ENCODE measurements around the gene KCNMB2.
"Not testable (repeated sequence)": the region's sequence is repeated elsewhere in the genome, so short reads cannot be mapped to it uniquely, and the experiment has no call there.

Gene KCNMB2

DNA sequence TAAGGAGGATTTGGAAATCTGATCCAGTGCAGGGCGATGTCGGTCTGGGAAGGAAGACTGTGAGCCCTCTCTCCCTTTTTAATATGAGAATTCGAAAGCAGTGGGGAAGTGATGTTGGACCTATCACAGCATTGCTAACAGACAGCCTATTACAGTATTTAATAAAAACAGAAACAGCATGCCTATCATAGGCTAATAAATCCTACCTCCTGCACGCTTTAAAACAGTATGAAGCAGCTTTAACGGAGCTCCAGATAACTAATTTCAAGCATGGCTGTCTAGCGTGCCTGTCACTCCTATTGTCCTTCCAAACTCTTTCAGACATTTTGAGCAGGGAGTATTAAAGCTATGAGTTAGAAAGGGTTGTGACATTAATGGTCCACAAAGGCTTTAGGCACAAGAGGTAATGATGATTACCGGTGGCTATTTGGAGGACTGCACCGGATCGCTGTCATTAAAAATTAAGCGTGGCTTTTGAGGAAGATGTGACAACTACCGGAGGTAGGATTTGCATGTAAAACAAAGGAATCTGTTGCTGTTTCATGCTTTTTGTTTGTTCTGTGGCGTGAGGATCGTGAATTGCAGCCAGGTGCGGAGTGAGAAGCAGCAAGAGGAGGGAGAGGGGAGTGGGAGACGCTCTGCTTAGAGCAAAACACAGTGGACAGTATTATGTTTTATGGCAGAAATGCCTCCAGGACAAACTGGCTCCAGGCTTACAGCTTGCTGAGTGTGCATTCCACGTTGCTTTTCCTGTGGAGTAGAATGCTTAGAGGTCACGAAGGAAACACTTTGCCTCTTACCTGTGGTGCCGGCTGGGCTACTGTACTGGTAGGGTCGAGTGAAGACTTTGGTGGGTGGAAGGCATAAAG lies at the start of gene KCNMB2:
Gene KCNMB2, plus strand, starts transcription at position 226 of the 869 bp plus-strand sequence.
- DNase-seq (ENCODE audit: low read depth), result no peak

DNA sequence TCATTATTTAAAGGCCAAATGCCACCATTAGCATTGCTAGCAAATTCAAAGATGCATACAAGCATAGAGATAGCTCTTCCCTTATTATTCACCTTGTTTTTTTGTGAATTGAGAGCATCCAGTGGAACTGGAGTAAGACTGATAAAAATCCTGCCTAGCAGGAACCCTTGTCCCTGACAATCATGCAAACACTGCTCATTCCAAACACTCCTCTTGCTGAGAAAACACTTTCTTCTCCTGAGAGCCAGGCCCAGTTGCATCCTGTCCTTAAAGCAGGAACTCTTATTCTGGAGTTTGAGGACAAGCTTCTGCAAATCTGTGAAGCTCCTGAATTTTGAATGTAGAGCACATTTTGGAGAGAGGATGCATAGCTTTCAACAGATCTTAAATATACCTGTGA lies 49.3 kb upstream of the KCNMB2 start:
- DNase-seq (ENCODE audit: low read depth), result no peak

DNA sequence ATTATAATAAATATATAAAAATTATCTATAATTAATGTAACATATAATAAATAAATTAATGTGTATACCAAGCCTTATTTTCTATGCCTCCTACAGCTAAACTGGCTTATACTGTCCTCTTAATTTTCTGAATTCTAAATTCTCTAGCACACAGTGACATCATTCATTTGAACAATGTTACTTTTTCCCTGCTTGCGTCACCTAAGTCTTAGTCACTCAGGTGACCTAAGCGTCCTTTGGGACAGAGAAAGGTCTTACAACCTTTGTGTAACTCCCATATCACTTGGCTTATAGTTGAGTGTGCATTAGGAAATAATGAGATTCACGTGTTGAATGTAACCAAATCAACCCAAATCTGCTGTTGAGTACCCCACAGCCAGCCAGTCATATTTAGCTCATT lies 48.5 kb upstream of the KCNMB2 start:
- DNase-seq (ENCODE audit: low read depth), result no peak

DNA sequence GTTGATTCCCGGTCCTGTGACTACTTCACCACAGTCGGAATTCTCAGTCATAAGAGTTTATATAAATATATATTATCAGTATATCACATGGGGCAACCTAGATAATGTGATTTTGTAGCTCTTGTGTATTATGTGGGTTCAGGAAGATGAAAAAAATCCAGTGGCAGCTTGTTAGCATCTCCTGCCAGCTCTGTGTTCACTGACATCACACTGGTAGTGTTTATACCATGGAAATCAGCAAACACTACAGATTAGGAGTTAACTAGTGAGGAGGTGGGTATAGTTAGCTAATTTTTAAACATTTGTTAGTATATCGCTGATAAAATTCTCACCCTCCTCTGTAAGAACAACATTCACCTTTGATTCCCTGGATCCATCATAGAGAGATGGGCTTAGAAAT lies 44.5 kb upstream of the KCNMB2 start:
- DNase-seq (ENCODE audit: low read depth), result no peak

DNA sequence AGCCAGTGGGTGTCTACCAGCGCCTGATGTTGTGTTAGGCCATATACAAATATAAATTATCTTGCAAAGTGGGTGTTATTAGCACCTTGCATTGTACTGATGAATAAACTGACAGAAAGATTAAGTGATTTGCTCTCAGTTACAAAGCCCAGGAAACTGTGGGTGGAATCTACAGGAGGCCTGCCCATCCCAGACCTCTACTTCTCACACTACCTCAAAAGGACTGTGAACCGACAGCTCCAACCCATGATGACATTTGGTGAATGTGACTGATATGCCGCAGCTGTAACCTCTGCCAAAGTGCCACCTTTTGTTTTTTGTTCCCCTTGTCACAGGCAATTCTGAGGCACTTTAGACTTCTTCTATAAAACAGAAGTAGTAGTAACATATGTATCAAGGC lies 43.7 kb upstream of the KCNMB2 start:
- no peak for DNase-seq (ENCODE audit: low read depth)

DNA sequence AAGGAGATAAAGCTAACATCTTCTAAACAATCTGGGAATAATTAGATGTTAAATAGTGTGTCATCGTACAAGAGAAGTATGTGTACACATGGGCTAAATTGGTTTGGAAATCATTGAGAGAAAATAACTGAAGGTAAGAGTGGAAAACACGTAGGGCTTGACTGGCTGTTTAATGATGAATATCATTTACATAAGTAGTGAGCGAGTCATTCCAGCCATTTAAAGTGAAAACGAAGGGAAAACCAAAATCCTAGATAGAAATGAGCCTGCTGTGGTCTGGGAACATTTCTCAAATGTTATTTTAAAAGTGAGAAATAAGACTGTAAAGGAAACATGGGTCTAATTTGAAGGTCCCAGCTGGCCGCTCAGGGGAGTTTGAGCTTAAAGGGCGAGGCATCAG lies 41.9 kb upstream of the KCNMB2 start:
- no peak for DNase-seq (ENCODE audit: low read depth)

DNA sequence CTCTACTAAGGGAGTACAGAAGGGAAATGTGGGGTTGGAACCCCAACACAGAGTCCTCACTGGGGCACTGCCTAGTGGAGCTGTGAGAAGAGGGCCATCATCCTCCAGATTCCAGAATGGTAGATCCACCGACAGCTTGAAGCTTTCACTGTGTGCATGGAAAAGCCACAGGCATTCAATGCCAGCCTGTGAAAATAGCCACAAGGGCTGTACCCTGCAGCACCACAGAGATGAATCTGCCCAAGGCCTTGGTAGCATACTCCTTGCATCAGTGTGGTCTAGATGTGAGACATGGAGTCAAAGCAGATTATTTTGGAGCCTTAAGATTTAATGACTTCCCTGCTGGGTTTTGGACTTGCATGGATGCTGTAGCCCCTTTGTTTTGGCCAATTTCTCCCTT lies 39.3 kb upstream of the KCNMB2 start:
- no peak for DNase-seq (ENCODE audit: low read depth)

DNA sequence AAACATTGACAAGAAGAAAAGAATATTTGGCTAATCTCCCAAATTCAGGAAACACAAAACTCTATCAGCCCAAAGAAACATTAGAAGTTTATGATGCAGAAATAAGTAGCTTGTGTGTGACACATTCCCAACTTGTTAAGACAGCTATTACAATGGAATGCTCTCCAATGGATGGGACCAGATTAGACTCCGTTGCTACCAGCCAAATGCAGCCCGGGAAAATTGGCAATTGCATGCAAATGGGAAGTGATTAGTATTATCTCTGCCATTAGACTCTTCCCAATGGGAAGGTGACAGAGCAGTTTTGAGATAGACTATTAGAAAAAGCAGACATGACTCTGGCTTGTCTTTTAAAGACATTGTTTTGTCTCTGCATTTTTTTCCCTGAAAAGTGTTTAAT lies 37.4 kb upstream of the KCNMB2 start:
- no peak for DNase-seq (ENCODE audit: low read depth)

DNA sequence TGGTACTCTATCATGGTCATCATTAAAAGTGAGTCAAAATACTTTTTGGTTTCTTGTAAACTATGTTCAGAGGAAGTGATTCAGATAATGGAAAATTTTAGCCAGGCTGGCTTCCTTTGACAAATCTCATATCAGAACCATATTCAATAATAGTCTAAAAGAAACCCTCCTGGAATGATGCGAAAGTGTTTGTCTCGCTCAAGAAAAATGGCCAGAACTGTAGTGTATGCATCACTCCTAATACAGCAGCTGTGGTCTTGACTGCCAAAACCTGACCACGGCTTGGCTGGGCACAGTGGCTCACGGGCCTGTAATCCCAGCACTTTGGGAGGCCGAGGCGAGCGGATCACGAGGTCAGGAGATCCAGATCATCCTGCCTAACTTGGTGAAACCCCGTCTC lies 35.6 kb upstream of the KCNMB2 start:
- no peak for DNase-seq (ENCODE audit: low read depth)

DNA sequence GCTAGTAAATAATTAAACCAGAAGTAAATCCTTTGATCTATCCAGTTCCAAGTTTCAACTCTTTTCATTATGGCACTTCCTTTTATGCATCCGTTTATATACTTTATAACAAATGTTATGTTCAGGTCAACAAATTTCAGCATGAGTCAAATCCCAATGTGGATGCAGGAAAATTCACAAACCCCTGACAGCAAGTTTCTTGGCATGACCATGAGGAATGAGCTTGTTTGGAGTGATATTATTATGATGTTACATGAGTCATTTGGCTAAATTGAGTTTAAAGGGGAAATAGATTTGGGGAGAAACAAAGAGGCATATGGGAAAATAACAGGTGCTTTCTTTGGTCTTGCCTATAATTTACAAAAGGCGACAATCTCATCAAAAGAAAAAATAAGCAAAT lies 32.1 kb upstream of the KCNMB2 start:
- DNase-seq (ENCODE audit: low read depth), result no peak

DNA sequence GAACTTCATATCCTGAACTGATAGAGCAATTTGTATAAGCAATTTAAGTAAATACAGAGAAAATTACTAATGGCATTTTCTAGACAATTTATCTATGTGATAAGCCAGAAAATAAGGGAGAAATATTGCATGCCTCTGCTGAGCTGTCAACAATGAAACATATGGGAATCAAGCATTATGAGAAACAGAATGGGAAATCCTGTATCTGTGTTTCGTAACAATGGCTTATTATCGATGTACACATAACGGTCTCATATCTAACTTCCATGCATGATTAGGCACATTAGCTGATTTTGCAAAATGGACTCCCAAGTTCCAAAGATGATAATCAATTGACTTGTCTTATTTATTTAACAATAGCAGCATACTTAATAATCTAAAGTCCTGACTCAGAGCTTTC lies 30.4 kb upstream of the KCNMB2 start:
- no peak for DNase-seq (ENCODE audit: low read depth)

DNA sequence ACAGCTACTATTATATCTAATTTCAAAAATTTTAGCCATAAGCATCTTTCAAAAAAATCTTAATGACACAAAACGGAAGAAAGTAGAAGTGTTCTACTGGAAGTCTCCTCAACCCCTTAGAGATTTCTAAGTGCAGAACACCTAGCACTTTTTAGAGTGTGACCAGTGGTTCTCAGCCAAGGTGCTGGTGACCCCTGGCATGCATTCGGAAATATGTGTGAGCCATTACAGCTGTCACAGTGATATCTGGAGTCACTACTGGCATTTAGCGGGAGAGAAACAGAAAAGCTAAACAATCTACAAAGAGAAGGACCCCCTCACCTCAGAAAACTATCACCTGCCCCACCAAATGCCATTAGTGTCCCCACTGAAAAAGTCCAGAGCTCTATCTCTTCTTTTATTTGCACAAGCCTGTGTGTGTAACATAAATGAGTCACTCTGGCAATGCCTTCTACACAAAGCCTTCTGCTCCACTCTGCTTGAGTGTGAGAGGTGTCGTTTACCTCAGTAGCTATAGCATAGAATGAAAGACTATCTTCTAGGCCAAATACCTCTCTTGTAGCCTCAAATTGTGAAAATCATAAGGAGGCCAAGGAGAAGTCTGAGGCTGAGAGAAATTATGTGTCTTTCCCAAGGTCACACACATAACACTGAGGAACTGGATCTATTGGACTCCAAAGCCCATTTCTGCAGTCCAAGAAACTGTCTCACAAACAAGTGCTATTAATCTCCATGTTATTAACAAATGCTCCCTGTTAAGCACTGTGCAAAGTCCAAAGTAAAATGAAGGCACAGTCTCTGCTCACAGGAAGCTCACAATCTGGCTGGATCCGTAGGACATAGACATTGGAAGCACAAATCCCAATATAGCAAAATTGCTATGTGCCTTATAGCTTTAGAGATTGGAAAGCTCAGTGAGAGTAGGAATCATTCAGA lies 28.5 kb upstream of the KCNMB2 start:
- no peak for DNase-seq (ENCODE audit: low read depth)

DNA sequence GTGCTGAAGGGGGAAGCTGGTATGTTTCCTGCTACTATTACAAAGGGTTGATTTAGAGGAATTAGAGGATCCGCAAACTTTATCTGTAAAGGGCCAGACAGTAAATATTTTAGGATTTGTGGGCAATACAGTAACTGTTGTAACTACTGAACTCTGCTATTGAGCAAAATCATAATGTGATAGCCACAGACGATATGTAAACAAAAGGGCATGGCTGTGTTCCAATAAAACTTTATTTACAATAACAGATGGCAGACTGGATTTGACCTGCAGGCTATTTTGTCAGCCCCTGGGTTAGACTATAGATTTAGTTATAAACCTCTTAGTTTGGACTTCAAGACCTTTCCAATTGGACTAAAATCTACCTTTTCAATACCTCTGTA lies 27.8 kb upstream of the KCNMB2 start:
- DNase-seq (ENCODE audit: low read depth), result no peak

DNA sequence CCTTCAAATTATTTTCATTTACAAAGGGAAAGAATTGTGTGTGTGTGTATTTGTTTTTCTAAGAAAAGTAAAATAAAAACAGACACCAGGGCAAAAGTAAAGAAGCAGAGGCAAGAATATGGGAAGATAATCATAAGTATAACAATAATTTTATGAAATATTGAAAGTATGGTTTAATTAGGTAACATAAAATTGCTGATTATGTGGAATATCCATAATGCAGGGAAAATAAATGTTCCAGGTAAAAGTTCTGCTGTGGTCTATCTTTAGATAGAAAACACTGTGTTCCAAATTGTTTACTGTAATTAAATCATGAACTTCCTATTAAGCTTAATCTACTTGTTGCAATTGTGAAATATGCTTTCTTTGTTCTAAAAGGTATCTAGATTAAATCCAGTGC lies 25.7 kb upstream of the KCNMB2 start:
- no peak for DNase-seq (ENCODE audit: low read depth)

DNA sequence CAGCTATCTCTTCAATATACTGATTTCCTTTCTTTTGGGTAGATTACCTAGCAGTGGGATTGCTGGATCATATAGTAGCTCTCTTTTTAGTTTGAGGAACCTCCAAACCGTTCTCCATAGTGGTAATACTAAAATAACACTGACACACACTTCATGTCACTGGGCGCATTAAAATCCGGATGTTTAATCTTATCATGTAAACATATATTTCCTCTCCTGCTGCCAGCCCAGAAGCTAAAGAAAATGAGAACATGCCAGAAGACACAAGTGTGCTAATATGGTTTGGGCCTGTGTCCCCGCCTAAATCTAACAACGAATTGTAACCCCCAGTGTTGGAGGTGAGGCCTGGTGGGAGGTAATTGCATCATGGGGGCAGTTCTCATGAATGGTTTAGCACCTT lies 23.6 kb upstream of the KCNMB2 start:
- no peak for DNase-seq (ENCODE audit: low read depth)

DNA sequence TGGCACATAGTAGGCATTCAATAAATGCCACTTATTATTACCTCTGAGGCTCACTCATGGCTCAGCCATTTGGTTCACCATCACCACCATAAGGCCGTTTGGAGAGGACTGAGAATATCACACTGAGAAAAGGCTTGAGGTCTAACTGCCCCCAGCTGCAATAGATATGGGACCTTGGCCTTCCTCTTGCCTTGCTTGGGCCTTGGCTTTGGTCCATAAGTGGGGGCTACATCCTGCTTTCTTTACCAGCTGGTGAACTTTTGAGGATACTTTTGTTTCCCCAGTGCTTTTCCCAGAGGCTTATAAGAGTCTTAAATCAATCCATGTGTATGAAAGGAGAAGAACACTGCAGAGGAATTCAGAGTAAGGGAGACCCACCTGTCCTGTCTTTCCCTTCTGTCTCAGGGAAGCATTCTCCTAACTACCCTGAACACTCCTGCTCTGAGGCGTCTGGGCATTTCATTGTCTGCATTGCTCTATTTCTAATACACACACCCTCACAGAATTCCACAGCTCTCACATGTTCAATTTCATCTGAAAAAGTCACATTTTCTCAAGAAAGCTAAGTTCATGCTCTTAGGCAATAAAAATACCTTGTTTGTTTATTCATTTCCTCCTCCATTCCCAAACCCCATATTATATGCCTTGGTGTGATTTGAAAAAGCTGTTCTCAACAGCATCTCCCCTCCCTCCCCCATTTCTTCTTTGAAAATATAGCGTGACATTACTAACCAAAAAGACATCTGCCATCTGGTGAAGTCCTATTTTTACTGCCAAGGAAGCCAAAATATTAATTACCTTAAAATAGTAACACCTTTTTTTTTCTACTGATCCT lies 22.5 kb upstream of the KCNMB2 start:
- no peak for DNase-seq (ENCODE audit: low read depth)

DNA sequence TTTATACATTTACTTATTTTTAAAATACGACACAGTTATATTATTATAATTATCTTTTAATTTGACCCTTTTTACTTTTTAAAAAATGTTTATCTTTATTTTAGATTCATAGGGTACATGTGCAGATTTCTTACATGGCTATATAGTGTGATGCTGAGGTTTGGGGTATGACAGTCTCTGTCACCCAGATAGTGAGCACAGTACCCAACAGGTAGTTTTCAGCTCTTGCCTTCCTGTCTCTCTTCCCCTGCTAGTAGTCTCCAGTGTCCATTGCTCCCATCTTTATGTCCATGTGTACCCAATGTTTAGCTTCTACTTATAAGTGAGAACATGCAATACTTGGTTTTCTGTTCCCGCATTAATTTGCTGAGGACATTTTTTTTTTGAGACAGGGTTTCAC lies 21.8 kb upstream of the KCNMB2 start:
- DNase-seq (ENCODE audit: low read depth), result no peak

DNA sequence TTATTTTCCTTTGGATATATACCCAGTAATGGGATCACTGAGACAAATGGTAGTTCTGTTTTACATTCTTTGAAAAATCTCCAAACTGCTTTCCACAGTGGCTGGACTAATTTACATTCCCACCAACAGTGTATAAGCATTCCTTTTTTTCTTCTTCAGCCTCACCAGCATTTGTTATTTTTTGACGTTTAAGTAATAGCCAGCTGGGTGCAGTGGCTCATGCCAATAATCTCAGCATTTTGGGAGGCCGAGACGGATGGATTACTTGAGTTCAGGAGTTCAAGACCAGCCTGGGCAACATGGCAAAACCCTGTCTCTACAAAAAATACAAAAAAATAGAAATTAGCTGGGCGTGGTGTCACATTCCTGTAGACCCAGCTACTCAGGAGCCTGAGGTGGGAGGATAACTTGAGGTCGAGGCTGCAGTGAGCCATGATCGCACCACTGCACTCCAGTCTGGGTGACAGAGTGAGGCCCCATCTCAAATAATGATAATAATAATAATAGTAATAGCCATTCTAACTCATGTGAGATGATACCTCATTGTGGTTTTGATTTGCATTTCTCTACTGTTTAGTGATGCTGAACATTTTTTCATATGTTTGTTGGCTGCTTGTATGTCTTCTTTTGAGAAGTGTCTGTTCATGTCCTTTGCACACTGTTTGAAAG lies 21.0 kb upstream of the KCNMB2 start:
- not testable (repeated sequence) for DNase-seq (ENCODE audit: low read depth)

DNA sequence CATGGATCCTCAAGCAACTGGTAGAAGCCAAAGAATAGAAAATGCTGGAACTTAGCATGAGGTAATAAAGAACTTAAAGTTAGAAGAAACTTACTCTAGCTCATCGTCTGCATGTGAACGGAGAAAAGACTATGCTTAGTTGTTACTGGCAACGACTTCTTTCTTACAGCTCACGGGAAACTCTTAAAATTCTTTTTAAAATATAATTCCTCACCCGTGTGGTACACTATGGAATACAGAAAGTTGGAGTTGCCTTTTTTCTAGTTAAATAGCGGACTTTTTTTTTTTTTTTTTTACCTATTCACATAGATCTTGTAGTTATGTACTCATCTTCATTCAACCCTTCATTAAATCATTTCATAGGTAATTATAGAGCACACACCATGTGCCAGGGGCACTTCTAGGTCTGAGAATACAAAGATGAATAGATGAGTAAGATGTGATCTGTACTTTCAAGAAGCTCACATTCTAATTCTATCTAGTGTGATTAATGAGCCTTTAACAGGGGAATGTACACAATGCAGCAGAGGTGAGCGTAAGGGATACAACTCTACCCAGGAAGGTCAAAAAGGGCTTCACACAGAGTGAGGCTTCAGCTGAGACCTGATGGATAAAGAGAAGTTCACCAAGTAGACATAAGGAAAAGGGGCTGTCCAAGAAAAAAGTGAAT lies 18.4 kb upstream of the KCNMB2 start:
- DNase-seq (ENCODE audit: low read depth), result no peak

DNA sequence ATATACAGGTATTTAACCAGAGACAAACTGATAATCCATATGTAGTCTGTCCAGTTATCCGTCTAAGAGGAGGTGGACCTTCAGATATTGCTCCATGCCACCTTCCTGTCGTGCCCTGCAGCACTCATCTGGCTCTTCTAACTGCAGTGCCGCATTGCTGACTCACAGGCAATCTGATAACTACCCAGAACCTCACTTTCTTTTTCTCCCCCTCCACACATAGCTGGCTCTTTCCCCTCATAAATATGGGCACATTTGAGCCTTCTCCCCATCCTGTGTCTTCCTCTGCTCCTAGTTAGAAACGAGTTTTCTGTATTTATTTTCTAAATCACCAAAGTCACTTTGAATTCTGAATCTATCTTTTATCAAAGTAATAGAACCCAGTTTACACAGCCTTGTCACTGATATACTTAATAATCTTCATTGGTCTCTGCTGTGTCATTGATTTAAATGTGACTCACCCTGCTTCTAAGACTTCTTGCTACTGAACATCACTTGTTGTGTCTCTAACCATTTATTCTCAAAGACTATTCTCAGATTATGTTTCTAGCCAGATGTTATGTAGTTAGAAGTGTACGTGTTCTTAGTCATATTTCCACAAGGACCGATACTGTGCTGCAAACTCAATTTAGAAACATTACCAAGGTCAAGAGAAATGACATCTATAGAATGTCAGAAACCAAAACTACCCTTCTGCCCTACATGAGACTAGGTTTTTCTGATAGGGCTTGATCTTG lies 17.4 kb upstream of the KCNMB2 start:
- no peak for DNase-seq (ENCODE audit: low read depth)

Data from T-helper 22 cell (primary cell).